Endothelial cell of umbilical vein (primary cell): ENCODE results near the gene QRFP. TPM values are rescaled to one million over a fixed set of nuclear protein-coding genes. Genes with fewer than 3 reads are reported as not detected.

ENCODE experiments used
- BruUV-seq: library from RNA; stranded (reverse); fragments of 400-500 nt; replicated peaks from 2 replicates; lab custom pipeline; 2021; lab: Mats Ljungman, UMichigan
- CTCF ChIA-PET: fragments of 300-600, 350-600 bp; sonication (Branson Sonifier 250); formaldehyde crosslinking; loops from one replicate; lab custom pipeline; 2021; ENCODE audit warnings: antibody characterized with exemption, inconsistent platforms; lab: Charles Lee
- POLR2A ChIA-PET: fragments of 300-600, 350-600 bp; sonication (Branson Sonifier 250); formaldehyde crosslinking; loops from one replicate; lab custom pipeline; 2021; ENCODE audit warnings: antibody characterized with exemption, inconsistent platforms; lab: Charles Lee
- DNase-seq: peaks from one replicate; pipeline ENCODE4 v3.0.0-alpha.2; 2011; ENCODE audit warnings: low read depth, low spot score
- FAIRE-seq: peaks from 2 replicates; lab custom pipeline; 2011; peaks lifted over from hg19 to GRCh38; lab: Jason Lieb, UNC
- H2AFZ ChIP-seq: 2 replicates; pipeline ENCODE4 v1.6.0; 2012; ENCODE audit warnings: low read depth, low read length, control low read depth, inconsistent platforms
- H3K27ac ChIP-seq: 2 replicates; pipeline ENCODE4 v1.5.1; 2011; ENCODE audit warnings: low read depth, mild to moderate bottlenecking, control low read depth, low read length, moderate library complexity; ENCODE audit not compliant: insufficient read depth
- H3K27me3 ChIP-seq, 2 experiments: 2 replicates each; pipeline versions ENCODE4 v1.6.0 to v1.6.1; 2011; ENCODE audit warnings: low read length in 2 of 2, mixed read lengths in 1 of 2; ENCODE audit not compliant: control insufficient read depth in 2 of 2, insufficient read depth in 2 of 2
- H3K36me3 ChIP-seq, 2 experiments: 2 replicates in 1 of 2; 3 replicates in 1 of 2; pipeline ENCODE4 v1.5.1; 2011; ENCODE audit warnings: low read length in 2 of 2, mild to moderate bottlenecking in 1 of 2, moderate library complexity in 1 of 2; ENCODE audit not compliant: control insufficient read depth in 2 of 2, insufficient read depth in 2 of 2; ENCODE audit errors: extremely low read depth in 1 of 2
- H3K4me1 ChIP-seq: 3 replicates; pipeline ENCODE4 v1.5.1; 2011; ENCODE audit warnings: mild to moderate bottlenecking, low read length; ENCODE audit not compliant: control insufficient read depth, insufficient read depth; ENCODE audit errors: extremely low read depth
- H3K4me2 ChIP-seq: 2 replicates; pipeline ENCODE4 v1.6.1; 2011; ENCODE audit warnings: low read length, control low read depth, mixed read lengths; ENCODE audit not compliant: insufficient read depth
- H3K4me3 ChIP-seq, 3 experiments: fragments of 200-600 bp in 1 of 3; sonication (generic), shearing (Covaris generic) in 1 of 3; replicated peaks in 1 of 3; 2 replicates each; pipeline ENCODE4 v1.5.1; 2011 to 2016; ENCODE audit warnings: control low read depth in 3 of 3, low read length in 3 of 3, mild to moderate bottlenecking in 2 of 3, inconsistent platforms in 1 of 3, low read depth in 1 of 3, moderate library complexity in 1 of 3; ENCODE audit not compliant: insufficient read depth in 1 of 3
- H3K79me2 ChIP-seq: 2 replicates; pipeline ENCODE4 v1.6.0; 2012; ENCODE audit warnings: low read length, inconsistent platforms; ENCODE audit not compliant: control insufficient read depth, insufficient read depth
- H3K9ac ChIP-seq: replicated peaks from 2 replicates; pipeline ENCODE3; 2011; ENCODE audit warnings: low read length, control low read depth; ENCODE audit not compliant: insufficient read depth; ENCODE audit errors: extremely low read depth
- H3K9me1 ChIP-seq: replicated peaks from 3 replicates; pipeline ENCODE4 v1.6.0; 2011; ENCODE audit warnings: mild to moderate bottlenecking, low read length; ENCODE audit not compliant: control insufficient read depth, insufficient read depth; ENCODE audit errors: extremely low read depth
- H3K9me3 ChIP-seq: replicated peaks from 2 replicates; pipeline ENCODE4 v1.5.1; 2012; ENCODE audit warnings: low read length, inconsistent platforms; ENCODE audit not compliant: control insufficient read depth, insufficient read depth
- H4K20me1 ChIP-seq: replicated peaks from 2 replicates; pipeline ENCODE3; 2011; ENCODE audit warnings: mild to moderate bottlenecking, low read length; ENCODE audit not compliant: control insufficient read depth, insufficient read depth; ENCODE audit errors: extremely low read depth
- CTCF ChIP-seq, 2 donors: IDR thresholded peaks; 1 replicate in 1 of 2; 2 replicates in 1 of 2; pipeline ENCODE4 v1.5.1; 2011; ENCODE audit warnings: low read length in 2 of 2, mild to moderate bottlenecking in 2 of 2, moderate library complexity in 2 of 2, control low read depth in 1 of 2, inconsistent platforms in 1 of 2, low read depth in 1 of 2; ENCODE audit not compliant: insufficient read depth in 1 of 2; ENCODE audit errors: extremely low read depth in 1 of 2
- EZH2 ChIP-seq: IDR thresholded peaks from 2 replicates; pipeline ENCODE4 v1.6.1; 2012; ENCODE audit warnings: borderline replicate concordance, low read depth, mild to moderate bottlenecking, moderate library complexity, low read length, inconsistent platforms; ENCODE audit not compliant: severe bottlenecking
- FOS ChIP-seq: IDR thresholded peaks from 2 replicates; pipeline ENCODE4 v1.6.1; 2011; ENCODE audit warnings: mild to moderate bottlenecking, low read length, moderate library complexity, borderline replicate concordance; ENCODE audit not compliant: insufficient read depth
- GATA2 ChIP-seq: IDR thresholded peaks from 2 replicates; pipeline ENCODE4 v1.7.0; 2011; ENCODE audit warnings: low read depth, mild to moderate bottlenecking, moderate library complexity, mixed read lengths, low read length; ENCODE audit not compliant: insufficient read length, insufficient read depth
- JUN ChIP-seq: IDR thresholded peaks from 2 replicates; pipeline ENCODE4 v1.6.1; 2011; ENCODE audit warnings: borderline replicate concordance, low read depth; ENCODE audit not compliant: insufficient read length, insufficient read depth
- MYC ChIP-seq: IDR thresholded peaks from one replicate; pipeline ENCODE4 v1.6.1; 2011; ENCODE audit warnings: mild to moderate bottlenecking, low read depth, low read length
- POLR2A ChIP-seq: IDR thresholded peaks from 2 replicates; pipeline ENCODE4 v1.6.1; 2012; ENCODE audit warnings: low read depth, mild to moderate bottlenecking, control low read depth, low read length
- POLR2AphosphoS5 ChIP-seq: IDR thresholded peaks from 2 replicates; pipeline ENCODE4 v1.6.1; 2012; ENCODE audit warnings: low read depth, mild to moderate bottlenecking, control low read depth, low read length, moderate library complexity; ENCODE audit not compliant: insufficient read depth
- dilution Hi-C: fragments of 300-500 bp; cut with MboI; formaldehyde crosslinking; loops from one replicate; pipeline ENCODE4 v1.15.0; 2019; ENCODE audit warnings: low sequenced_read_pairs; ENCODE audit not compliant: extremely low pct_ligation_motif_present
- intact Hi-C: fragments of 100-400 bp; cut with micrococcal nuclease; formaldehyde crosslinking; loops from one replicate; pipeline ENCODE4 v1.10.0; 2022
- polyA plus RNA-seq, 4 experiments: library from polyadenylated mRNA; depleted of rRNA in 3 of 4; stranded (reverse) in 3 of 4; unstranded in 1 of 4; fragments of >200 nt; gene quantifications; 2 replicates each; pipeline versions ENCODE4 v1.2.1 to v1.2.3, GENCODE V29; 2011 to 2012; ENCODE audit warnings: missing spikeins in 1 of 4
- total RNA-seq: library from RNA; stranded (reverse); gene quantifications from 2 replicates; pipeline ENCODE4 v1.2.3, GENCODE V29; 2021
- TF ChIP-seq, protein P1 (sequence below): IDR thresholded peaks from 2 replicates; pipeline ENCODE4 v1.6.1; 2011; ENCODE audit not compliant: insufficient read depth, insufficient read length

Gene QRFP
- total and polyA plus RNA-seq, 2 donors (not counting 3 experiments of a cell fraction or from before 2014, with no cell fraction given) = not detected

- no peak for TF ChIP-seq POLR2AphosphoS5
- no peak for TF ChIP-seq CTCF (IDR thresholded peaks at IDR 0.05; ENCODE audit: extremely low read depth in 1 of 2, insufficient read depth in 1 of 2, low read depth in 1 of 2, low read length in 2 of 2)
- TF ChIP-seq JUN = no peak
- TF ChIP-seq GATA2 = no peak
- TF ChIP-seq MYC = no peak
- no peak for TF ChIP-seq POLR2A
- TF ChIP-seq, protein P1, sequence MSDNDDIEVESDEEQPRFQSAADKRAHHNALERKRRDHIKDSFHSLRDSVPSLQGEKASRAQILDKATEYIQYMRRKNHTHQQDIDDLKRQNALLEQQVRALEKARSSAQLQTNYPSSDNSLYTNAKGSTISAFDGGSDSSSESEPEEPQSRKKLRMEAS = no peak
- TF ChIP-seq FOS = no peak
- no peak for TF ChIP-seq EZH2
- CTCF ChIA-PET = interaction anchor here (1.3 to 2.1 kb wide), 5 partner anchors 42 to 79 kb away, joined by 3 to 11 read pairs (median 3); no protein-coding TSS in a partner anchor
- POLR2A ChIA-PET = no interaction called here
- DNase-seq (no peak), FAIRE-seq (no peak)
- no peaks in the 10 kb centered on the region for H3K9me3 ChIP-seq
- intact Hi-C loops = no loop called here
- BruUV-seq = no TSS peak
- no peaks in the 10 kb centered on the region for H3K9me1 ChIP-seq
- H2AFZ ChIP-seq = no peak overlapping the region
- no peaks in the 10 kb centered on the region for H3K79me2 ChIP-seq
- peaks cover 9 to 10% of the 10 kb centered on the region in 2 experiments for H3K27me3 ChIP-seq
- dilution Hi-C loops = no loop called here
- no peak overlapping the region for H3K9ac ChIP-seq
- H3K4me1 ChIP-seq = no peaks in the 10 kb centered on the region
- H3K27ac ChIP-seq = no peak overlapping the region
- H3K36me3 ChIP-seq = no peaks in the 10 kb centered on the region
- no peaks in the 10 kb centered on the region for H4K20me1 ChIP-seq
- H3K4me2 ChIP-seq = no peak overlapping the region
- no peak overlapping the region for H3K4me3 ChIP-seq
Observed at GRCh38 chr9:130945173-130945572, 48.6 kb upstream of the QRFP start.
